Ishikawa (cell line): ENCODE measurements around the gene AGFG1.

ENCODE experiments used
- CEBPB ChIP-seq: IDR thresholded peaks from 2 replicates; pipeline ENCODE4 v1.6.1; 2012
- CREB1 ChIP-seq: IDR thresholded peaks from 2 replicates; pipeline ENCODE4 v1.6.1; 2012; ENCODE audit warnings: low read depth
- EGR1 ChIP-seq: IDR thresholded peaks from 2 replicates; pipeline ENCODE4 v1.6.1; 2012
- EP300 ChIP-seq: IDR thresholded peaks from 2 replicates; pipeline ENCODE4 v1.6.1; 2012; ENCODE audit warnings: borderline replicate concordance
- FOXM1 ChIP-seq: IDR thresholded peaks from 2 replicates; pipeline ENCODE4 v1.6.1; 2012; ENCODE audit warnings: low read depth, borderline replicate concordance
- MAX ChIP-seq: IDR thresholded peaks from 2 replicates; pipeline ENCODE4 v1.6.1; 2012
- NFIC ChIP-seq: IDR thresholded peaks from 2 replicates; pipeline ENCODE4 v1.6.1; 2012
- RAD21 ChIP-seq: IDR thresholded peaks from 2 replicates; pipeline ENCODE4 v1.6.1; 2012; ENCODE audit warnings: low read depth
- REST ChIP-seq: IDR thresholded peaks from 2 replicates; pipeline ENCODE4 v1.6.1; 2012; ENCODE audit warnings: low read depth, mild to moderate bottlenecking
- TAF1 ChIP-seq: IDR thresholded peaks from 2 replicates; pipeline ENCODE4 v1.6.1; 2012; ENCODE audit warnings: low read depth, mild to moderate bottlenecking
- TCF12 ChIP-seq: IDR thresholded peaks from 2 replicates; pipeline ENCODE4 v1.6.1; 2012; ENCODE audit warnings: low read depth
- TEAD4 ChIP-seq: IDR thresholded peaks from 2 replicates; pipeline ENCODE4 v1.6.1; 2012
- USF1 ChIP-seq: IDR thresholded peaks from 2 replicates; pipeline ENCODE4 v1.6.1; 2012
- YY1 ChIP-seq: IDR thresholded peaks from 2 replicates; pipeline ENCODE4 v1.6.1; 2012; ENCODE audit warnings: low read depth
- ZBTB7A ChIP-seq: IDR thresholded peaks from 2 replicates; pipeline ENCODE4 v1.6.1; 2012; ENCODE audit warnings: low read depth

AGFG1 gene

GRCh38 chr2:227455200-227455599 lies 16.8 kb upstream of the AGFG1 start:
- no peak for TF ChIP-seq MAX
- no peak for TF ChIP-seq REST

GRCh38 chr2:227456102-227456501 lies 15.9 kb upstream of the AGFG1 start:
- TF ChIP-seq ZBTB7A (no peak), EGR1 (no peak), CREB1 (no peak)

- TF ChIP-seq CEBPB (no peak), CREB1 (no peak), RAD21 (no peak), TCF12 (no peak), ZBTB7A (no peak), TAF1 (no peak), MAX (no peak)
Measured at GRCh38 chr2:227456772-227457171, 15.2 kb upstream of the AGFG1 start.

- TF ChIP-seq YY1: no peak
- no peak for TF ChIP-seq NFIC
- no peak for TF ChIP-seq EP300
- no peak for TF ChIP-seq EGR1
- TF ChIP-seq FOXM1: no peak
- no peak for TF ChIP-seq MAX
- no peak for TF ChIP-seq TAF1
- TF ChIP-seq CEBPB: no peak
- TF ChIP-seq TCF12: no peak
- no peak for TF ChIP-seq ZBTB7A
- no peak for TF ChIP-seq CREB1
- TF ChIP-seq RAD21: no peak
- TF ChIP-seq REST: no peak
- TF ChIP-seq USF1: no peak
- TF ChIP-seq TEAD4: no peak
Measured at GRCh38 chr2:227460070-227460485, 11.9 kb upstream of the AGFG1 start.

- no peak for TF ChIP-seq FOXM1
- TF ChIP-seq CEBPB: no peak
- no peak for TF ChIP-seq TCF12
- TF ChIP-seq EP300: no peak
- no peak for TF ChIP-seq MAX
- no peak for TF ChIP-seq YY1
- no peak for TF ChIP-seq RAD21
- no peak for TF ChIP-seq CREB1
- no peak for TF ChIP-seq NFIC
- no peak for TF ChIP-seq REST
- no peak for TF ChIP-seq TAF1
Measured at GRCh38 chr2:227460833-227461232, 11.1 kb upstream of the AGFG1 start.
